ENCODE data around the gene IMP3. TPM values are rescaled to one million over a fixed set of nuclear protein-coding genes. Genes with fewer than 3 reads are reported as not detected.
"Not testable (repeated sequence)": the region's sequence is repeated elsewhere in the genome, so short reads cannot be mapped to it uniquely, and the experiment has no call there.

Gene IMP3
- total and polyA plus RNA-seq, 4 donors = 45.2 to 94.8 (median 69.6) TPM

GRCh38 chr15:75680007-75680789 is 40.2 kb upstream of the IMP3 start (continued):
- TF ChIP-seq REST (IDR thresholded peaks at IDR 0.05) (no peak), RAD21 (IDR thresholded peaks at IDR 0.05) (no peak), EGR1 (IDR thresholded peaks at IDR 0.05; ENCODE audit: low read depth in 2 of 2) (no peak), ZBTB33 (IDR thresholded peaks at IDR 0.05) (no peak), NR2F2 (IDR thresholded peaks at IDR 0.05) (no peak), HNF4G (IDR thresholded peaks at IDR 0.05) (no peak), JUND (IDR thresholded peaks at IDR 0.05) (no peak), TAF1 (conservative IDR thresholded peaks at IDR 0.05) (no peak)

GRCh38 chr15:75678324-75678690 is 38.3 kb upstream of the IMP3 start:
- 94% methylated on average over 6 of the region's 6 CpGs for WGBS
- H3K9ac ChIP-seq (ENCODE audit: low read depth in 1 of 2, low read length in 2 of 2); DNase-seq (ENCODE audit: low spot score); H3K4me3 ChIP-seq (ENCODE audit: low read depth in 1 of 3, low read length in 3 of 3); H3K27ac ChIP-seq (ENCODE audit: low read depth in 1 of 2, low read length in 2 of 2); H3K9me3 ChIP-seq (ENCODE audit: control insufficient read depth in 4 of 4, low read length in 3 of 4); H3K27me3 ChIP-seq (ENCODE audit: control insufficient read depth in 4 of 4, insufficient read depth in 4 of 4, low read length in 3 of 4); H3K36me3 ChIP-seq (ENCODE audit: control insufficient read depth in 4 of 4, insufficient read depth in 3 of 4, low read depth in 1 of 4, low read length in 3 of 4): not testable (repeated sequence)
- peaks cover 3 to 13% (median 4%) of the 10 kb centered on the region in 4 donors for H3K4me1 ChIP-seq (ENCODE audit: control insufficient read depth in 4 of 4, insufficient read depth in 4 of 4, low read length in 3 of 4)

GRCh38 chr15:75677465-75678323 is 37.7 kb upstream of the IMP3 start:
- WGBS = 81% methylated on average over 16 of the region's 16 CpGs
- H3K27ac ChIP-seq (ENCODE audit: low read depth in 1 of 2, low read length in 2 of 2) = no peak overlapping the region
- H3K36me3 ChIP-seq (ENCODE audit: control insufficient read depth in 4 of 4, insufficient read depth in 3 of 4, low read depth in 1 of 4, low read length in 3 of 4) = no peaks in the 10 kb centered on the region
- peaks cover 3 to 8% (median 4%) of the 10 kb centered on the region in 4 donors for H3K4me1 ChIP-seq (ENCODE audit: control insufficient read depth in 4 of 4, insufficient read depth in 4 of 4, low read length in 3 of 4)
- TF ChIP-seq RAD21 (IDR thresholded peaks at IDR 0.05) (no peak), MAX (IDR thresholded peaks at IDR 0.05) (no peak), CTCF (IDR thresholded peaks at IDR 0.05; ENCODE audit: low read depth, low read length, missing input control) (no peak), RXRA (IDR thresholded peaks at IDR 0.05) (no peak), TAF1 (conservative IDR thresholded peaks at IDR 0.05) (no peak), ZBTB33 (IDR thresholded peaks at IDR 0.05) (no peak), JUND (IDR thresholded peaks at IDR 0.05) (no peak), NR2F2 (IDR thresholded peaks at IDR 0.05) (no peak), GABPA (IDR thresholded peaks at IDR 0.05 in 1 of 2, conservative IDR thresholded peaks at IDR 0.05 in 1 of 2) (no peak), ATF3 (IDR thresholded peaks at IDR 0.05) (no peak), FOXA2 (IDR thresholded peaks at IDR 0.05) (no peak), HNF4G (IDR thresholded peaks at IDR 0.05) (no peak)
- H3K4me3 ChIP-seq (ENCODE audit: low read depth in 1 of 3, low read length in 3 of 3) = no peak overlapping the region
- DNase-seq (ENCODE audit: low spot score) = no peak
- no peaks in the 10 kb centered on the region for H3K9me3 ChIP-seq (ENCODE audit: control insufficient read depth in 4 of 4, low read length in 3 of 4)
- no peaks in the 10 kb centered on the region for H3K27me3 ChIP-seq (ENCODE audit: control insufficient read depth in 4 of 4, insufficient read depth in 4 of 4, low read length in 3 of 4)
- no peak overlapping the region for H3K9ac ChIP-seq (ENCODE audit: low read depth in 1 of 2, low read length in 2 of 2)
